ENCODE measurements around the gene SLC25A14. TPM values are rescaled to one million over a fixed set of nuclear protein-coding genes. Genes with fewer than 3 reads are reported as not detected.

Gene SLC25A14
- total RNA-seq = 10 to 100 TPM in 3 of 7 donors, 1 to 10 TPM in 4; 6.8 to 15.1 (median 10.0) TPM
- 10 to 100 TPM; 12.4 to 16.3 TPM for polyA plus RNA-seq
- long read RNA-seq, donor 1, transcript SLC25A14-213 (10 exons, 1,403 nt) = major isoform, 5 of 27 reads
- long read RNA-seq, donor 1, partial matches to known transcripts = 7 of 27 reads
- long read RNA-seq, donor 1, other reads (novel, unspliced or antisense) = 12 of 27 reads
- long read RNA-seq, donor 2, transcript SLC25A14-213 (10 exons, 1,403 nt) = major isoform, 12 of 18 reads
- long read RNA-seq, donor 2, partial matches to known transcripts = 0 of 18 reads
- long read RNA-seq, donor 2, other reads (novel, unspliced or antisense) = 0 of 18 reads
- long read RNA-seq, donor 3, partial matches to known transcripts = 0 of 5 reads
- long read RNA-seq, donor 3, other reads (novel, unspliced or antisense) = 4 of 5 reads

- intact Hi-C loops (cut with DNase I) = no loop called here
- TF ChIP-seq POLR2A (IDR thresholded peaks at IDR 0.05) = no peak
- TF ChIP-seq CTCF (IDR thresholded peaks at IDR 0.05) = no peak
- no peak for TF ChIP-seq EP300 (IDR thresholded peaks at IDR 0.05)
- WGBS, 3 donors = 31 to 43% (median 39%) methylated on average over 55 of the region's 55 CpGs
These were observed at the start of gene SLC25A14 for GRCh38 chrX:130339408-130340222. TSS of gene SLC25A14 (plus strand) at chrX:130339919. CDS start at chrX:130340279, 360 bp downstream.

GRCh38 chrX:130295519-130296296 is 44.0 kb upstream of the SLC25A14 start:
- no peak for DNase-seq
- no peaks in the 10 kb centered on the region for H3K27me3 ChIP-seq
- no peaks in the 10 kb centered on the region for H3K36me3 ChIP-seq
- TF ChIP-seq CTCF (IDR thresholded peaks at IDR 0.05) (no peak), POLR2A (IDR thresholded peaks at IDR 0.05) (no peak), EP300 (IDR thresholded peaks at IDR 0.05) (no peak)
- H3K27ac ChIP-seq = no peak overlapping the region
- WGBS, 3 donors = 40 to 57% (median 48%) methylated on average over 5 of the region's 5 CpGs
- no peak overlapping the region for H3K4me3 ChIP-seq
- H3K4me1 ChIP-seq (ENCODE audit: insufficient read depth) = no peaks in the 10 kb centered on the region
- intact Hi-C loops (cut with DNase I) = no loop called here
- no peaks in the 10 kb centered on the region for H3K9me3 ChIP-seq

More at GRCh38 chrX:130339408-130340222, at the start of gene SLC25A14:
- Histone ChIP-seq H3K27me3 (no peaks in the 10 kb centered on the region), H3K36me3 (no peaks in the 10 kb centered on the region), H3K4me3 (peak within 1 kb of the TSS; percentile 53), H3K4me1 (ENCODE audit: insufficient read depth) (no peaks in the 10 kb centered on the region), H3K9me3 (no peaks in the 10 kb centered on the region), H3K27ac (no peak within 1 kb of the TSS)
- DNase-seq = peak; percentile 71 to 84 (median 77)

GRCh38 chrX:130296297-130296678 is 43.4 kb upstream of the SLC25A14 start:
- no peaks in the 10 kb centered on the region for H3K9me3 ChIP-seq
- no peaks in the 10 kb centered on the region for H3K27me3 ChIP-seq
- H3K4me3 ChIP-seq = no peak overlapping the region
- WGBS, 3 donors = 58 to 68% (median 59%) methylated on average over 3 of the region's 3 CpGs
- intact Hi-C loops (cut with DNase I) = no loop called here
- TF ChIP-seq POLR2A (IDR thresholded peaks at IDR 0.05) (no peak), EP300 (IDR thresholded peaks at IDR 0.05) (no peak), CTCF (IDR thresholded peaks at IDR 0.05) (no peak)
- H3K4me1 ChIP-seq (ENCODE audit: insufficient read depth) = no peaks in the 10 kb centered on the region
- no peak for DNase-seq
- no peak overlapping the region for H3K27ac ChIP-seq
- H3K36me3 ChIP-seq = no peaks in the 10 kb centered on the region

- WGBS, 3 donors = 15 to 29% (median 15%) methylated on average over 2 of the region's 2 CpGs
- H3K9me3 ChIP-seq = no peaks in the 10 kb centered on the region
These were observed 43.0 kb upstream of the SLC25A14 start for GRCh38 chrX:130296743-130297142.

More at GRCh38 chrX:130296743-130297142, 43.0 kb upstream of the SLC25A14 start:
- H3K4me1 ChIP-seq (ENCODE audit: insufficient read depth) = no peaks in the 10 kb centered on the region
- no peak overlapping the region for H3K27ac ChIP-seq
- TF ChIP-seq EP300 (IDR thresholded peaks at IDR 0.05) (no peak), POLR2A (IDR thresholded peaks at IDR 0.05) (no peak), CTCF (IDR thresholded peaks at IDR 0.05) (no peak)
- H3K36me3 ChIP-seq = no peaks in the 10 kb centered on the region
- intact Hi-C loops (cut with DNase I) = no loop called here
- no peaks in the 10 kb centered on the region for H3K27me3 ChIP-seq
- H3K4me3 ChIP-seq = no peak overlapping the region
- no peak for DNase-seq

All from ovary (tissue), 10 donors.